GM18519 (cell line): ENCODE data around the gene DYTN.

ENCODE experiments used
- ATAC-seq: cut with Tn5 transposase; IDR thresholded peaks from one replicate; pipeline ENCODE4 v1.9.1; 2021; ENCODE audit warnings: mild to moderate bottlenecking, moderate library complexity; ENCODE audit not compliant: unreplicated experiment, low FRiP score

The DYTN gene

GRCh38 chr2:206619011-206619410, 99.2 kb downstream of the DYTN start:
- no peak for ATAC-seq

- no peak for ATAC-seq
These were observed 102.0 kb downstream of the DYTN start for GRCh38 chr2:206616151-206616550.

DNA sequence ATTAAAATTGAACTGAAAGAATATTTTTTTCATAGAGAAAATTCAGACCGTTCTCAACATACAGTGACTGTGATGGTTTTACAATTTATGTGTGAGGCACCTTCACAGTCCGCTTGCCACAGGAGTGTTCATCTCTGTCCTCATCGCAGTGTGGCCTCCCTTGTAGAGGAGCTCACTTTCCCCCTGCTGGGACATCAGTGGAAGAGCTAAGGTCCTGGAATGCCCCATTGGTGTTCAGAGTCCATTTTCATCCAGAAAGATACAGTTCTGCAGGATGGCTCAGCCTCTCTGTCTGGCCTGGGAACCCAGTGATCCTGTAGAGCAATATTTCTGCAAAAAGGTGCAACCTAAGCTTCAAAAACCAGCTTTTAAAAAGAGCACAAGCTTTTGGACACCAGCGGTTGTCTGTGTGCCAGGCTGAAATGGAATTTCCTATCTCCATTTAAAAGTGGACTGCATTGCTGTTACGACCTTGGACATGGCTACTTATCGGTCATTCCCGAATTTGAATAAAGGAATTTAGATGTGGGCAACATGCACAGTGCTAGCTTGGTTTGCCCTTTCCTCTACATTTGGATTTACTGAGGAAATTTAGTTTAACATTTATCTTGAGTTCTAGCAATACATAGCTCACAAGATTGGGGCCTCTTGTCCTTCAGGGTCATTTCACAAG, 102.6 kb downstream of the DYTN start:
- no peak for ATAC-seq

DNA sequence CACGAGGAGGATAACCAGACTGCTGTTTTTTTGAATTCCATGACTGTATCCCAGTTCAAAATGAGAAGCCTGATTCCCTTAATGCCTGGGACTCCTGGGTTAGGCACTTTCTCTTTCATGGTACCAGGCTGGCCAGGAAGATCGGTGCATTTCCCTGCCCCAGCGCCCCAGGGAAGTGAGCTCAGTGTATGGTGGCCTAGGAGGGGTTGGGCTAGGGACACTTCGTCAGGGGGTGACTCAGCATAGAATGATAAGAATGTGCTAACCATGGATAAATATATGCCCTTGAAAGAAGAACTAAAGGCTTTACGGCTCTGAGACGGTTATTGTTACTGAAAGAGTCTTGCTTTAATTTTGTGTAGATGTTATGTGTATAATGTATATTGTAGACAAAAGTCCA, 103.4 kb downstream of the DYTN start:
- ATAC-seq = no peak

- ATAC-seq = no peak
These were observed 106.5 kb downstream of the DYTN start for GRCh38 chr2:206611736-206612135.

- ATAC-seq = no peak
These were observed 107.0 kb downstream of the DYTN start for GRCh38 chr2:206611191-206611590.

DNA sequence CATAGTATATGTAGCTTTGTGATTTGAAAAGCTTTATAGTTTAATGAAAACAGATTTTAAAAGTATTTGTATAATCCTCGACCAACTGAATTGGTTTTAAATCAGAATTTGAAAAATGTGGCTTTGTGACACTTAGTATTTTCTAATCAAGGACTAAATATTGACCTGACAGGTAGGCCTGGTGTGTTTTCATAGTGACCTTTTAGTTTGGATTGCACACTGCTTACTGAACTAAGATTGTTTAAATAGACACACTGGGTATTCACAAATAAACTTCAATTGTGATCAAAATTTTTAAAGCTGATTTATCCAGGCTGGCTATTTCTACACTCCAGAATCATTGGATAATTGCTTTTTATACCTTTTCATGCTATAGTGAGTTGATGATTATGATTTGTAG, 107.7 kb downstream of the DYTN start:
- no peak for ATAC-seq

GRCh38 chr2:206603243-206603642, 115.0 kb downstream of the DYTN start:
- ATAC-seq = no peak
